Uterus (tissue), 4 donors: Measurements from ENCODE around the gene P4HB. TPM values are rescaled to one million over a fixed set of nuclear protein-coding genes. Genes with fewer than 3 reads are reported as not detected.

ENCODE experiments used
- DNase-seq, 2 donors: peaks; one replicate each; pipeline ENCODE4 v3.0.0-alpha.2; 2019 to 2020
- H3K27ac ChIP-seq, 2 donors: fragments of 200-600 bp; sonication (generic); 1 replicate in 1 of 2; 2 replicates in 1 of 2; pipeline ENCODE4 v1.5.1; 2016 to 2018
- H3K27me3 ChIP-seq, 2 donors: fragments of 200-600 bp; sonication (generic); one replicate each; pipeline ENCODE4 v1.5.1; 2018 to 2019; ENCODE audit warnings: control low read depth in 1 of 2
- H3K36me3 ChIP-seq, 2 donors: fragments of 200-600 bp; sonication (generic); one replicate each; pipeline ENCODE4 v1.5.1; 2019; ENCODE audit warnings: control low read depth in 1 of 2
- H3K4me1 ChIP-seq, 2 donors: fragments of 200-600 bp; sonication (generic); one replicate each; pipeline ENCODE4 v1.5.1; 2018 to 2019; ENCODE audit warnings: control low read depth in 1 of 2
- H3K4me3 ChIP-seq, 2 donors: fragments of 200-600 bp; sonication (generic); 1 replicate in 1 of 2; 2 replicates in 1 of 2; pipeline ENCODE4 v1.5.1; 2018 to 2019; ENCODE audit warnings: mild to moderate bottlenecking in 1 of 2
- H3K9me3 ChIP-seq, 2 donors: fragments of 200-600 bp; sonication (generic); one replicate each; pipeline ENCODE4 v1.5.1; 2019; ENCODE audit warnings: control low read depth in 1 of 2
- POLR2A ChIP-seq, 2 donors: fragments of 450-650 bp; IDR thresholded peaks; one replicate each; pipeline ENCODE4 v1.6.1; 2016; ENCODE audit warnings: antibody characterized with exemption in 2 of 2, mild to moderate bottlenecking in 1 of 2, moderate library complexity in 1 of 2
- intact Hi-C: fragments of 100-400 bp; cut with DNase I; formaldehyde crosslinking; loops from one replicate; pipeline ENCODE4 v1.15.1; 2023; ENCODE audit warnings: low total_unique reads
- total RNA-seq, 4 donors: library from RNA; depleted of rRNA in 3 of 4; stranded (reverse); fragments of >200 nt in 3 of 4; gene quantifications; one replicate each; pipeline versions ENCODE4 v1.1.0 to v1.2.4, GENCODE V29; 2014 to 2023
- TF ChIP-seq, protein P1 (sequence below), 4 experiments: fragments of 200-600 bp in 2 of 4; fragments of 450-650 bp in 2 of 4; sonication (generic) in 2 of 4; IDR thresholded peaks; one replicate each; pipeline ENCODE4 v1.5.1; 2016 to 2019; ENCODE audit warnings: antibody characterized with exemption in 4 of 4, mild to moderate bottlenecking in 2 of 4, moderate library complexity in 1 of 4
- donor health status: DM: yes; HTN: yes; CAD: no.

The P4HB gene
- total RNA-seq, 4 donors from 2014 or later, result 199 to 504 (median 304) TPM

DNA sequence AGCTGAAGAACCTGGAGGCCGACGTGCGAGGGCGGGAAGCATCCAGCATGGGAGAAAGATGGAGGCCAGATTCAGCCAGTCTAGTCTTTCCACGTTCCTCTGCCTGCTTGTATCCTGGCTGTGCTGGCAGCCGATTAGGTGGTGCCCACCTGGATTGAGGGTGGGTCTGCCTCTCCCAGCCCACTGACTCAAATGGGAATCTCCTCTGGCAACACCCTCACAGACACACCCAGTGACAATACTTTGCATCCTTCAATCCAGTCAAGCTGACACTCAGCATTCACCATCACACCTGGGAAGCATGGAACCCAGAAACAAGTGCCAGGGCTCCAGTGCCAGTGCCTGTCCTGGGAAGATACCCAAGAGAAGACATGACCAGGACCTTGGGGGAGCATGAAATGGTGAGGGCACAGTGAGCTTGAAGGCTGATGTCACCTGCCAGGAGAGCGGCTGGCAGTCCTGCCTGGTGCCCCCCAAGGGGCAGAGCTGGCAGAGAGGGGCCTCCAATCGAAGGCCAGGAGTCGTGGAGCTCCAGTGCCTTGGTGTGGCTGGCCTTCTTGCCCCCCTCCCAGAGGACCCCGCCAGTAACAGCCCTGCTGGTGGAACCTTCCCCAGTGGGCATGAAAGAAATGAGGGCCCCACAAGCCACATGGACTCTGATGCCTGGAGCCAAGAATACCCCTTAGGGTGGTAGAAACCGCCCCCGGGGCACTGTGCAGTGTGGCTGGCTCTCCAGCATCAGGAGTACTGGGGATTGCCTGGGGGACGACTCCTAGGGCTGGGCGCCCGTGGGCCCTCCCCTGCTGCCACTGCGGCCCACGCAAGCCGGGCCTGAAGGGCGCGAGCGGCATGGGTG lies 41.1 kb upstream of the P4HB start:
- Histone ChIP-seq H3K4me1 (peaks cover 0 to 16% of the 10 kb centered on the region in 2 donors), H3K36me3 (no peaks in the 10 kb centered on the region), H3K27ac (no peak overlapping the region), H3K9me3 (no peaks in the 10 kb centered on the region), H3K27me3 (no peaks in the 10 kb centered on the region), H3K4me3 (peak overlapping the region in 1 of 2 donors; percentile 15)
- TF ChIP-seq, protein P1, sequence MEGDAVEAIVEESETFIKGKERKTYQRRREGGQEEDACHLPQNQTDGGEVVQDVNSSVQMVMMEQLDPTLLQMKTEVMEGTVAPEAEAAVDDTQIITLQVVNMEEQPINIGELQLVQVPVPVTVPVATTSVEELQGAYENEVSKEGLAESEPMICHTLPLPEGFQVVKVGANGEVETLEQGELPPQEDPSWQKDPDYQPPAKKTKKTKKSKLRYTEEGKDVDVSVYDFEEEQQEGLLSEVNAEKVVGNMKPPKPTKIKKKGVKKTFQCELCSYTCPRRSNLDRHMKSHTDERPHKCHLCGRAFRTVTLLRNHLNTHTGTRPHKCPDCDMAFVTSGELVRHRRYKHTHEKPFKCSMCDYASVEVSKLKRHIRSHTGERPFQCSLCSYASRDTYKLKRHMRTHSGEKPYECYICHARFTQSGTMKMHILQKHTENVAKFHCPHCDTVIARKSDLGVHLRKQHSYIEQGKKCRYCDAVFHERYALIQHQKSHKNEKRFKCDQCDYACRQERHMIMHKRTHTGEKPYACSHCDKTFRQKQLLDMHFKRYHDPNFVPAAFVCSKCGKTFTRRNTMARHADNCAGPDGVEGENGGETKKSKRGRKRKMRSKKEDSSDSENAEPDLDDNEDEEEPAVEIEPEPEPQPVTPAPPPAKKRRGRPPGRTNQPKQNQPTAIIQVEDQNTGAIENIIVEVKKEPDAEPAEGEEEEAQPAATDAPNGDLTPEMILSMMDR (IDR thresholded peaks at IDR 0.05), result no peak
- TF ChIP-seq POLR2A (IDR thresholded peaks at IDR 0.05), result no peak
- DNase-seq, result no peak
- intact Hi-C loops, result no loop called here

DNA sequence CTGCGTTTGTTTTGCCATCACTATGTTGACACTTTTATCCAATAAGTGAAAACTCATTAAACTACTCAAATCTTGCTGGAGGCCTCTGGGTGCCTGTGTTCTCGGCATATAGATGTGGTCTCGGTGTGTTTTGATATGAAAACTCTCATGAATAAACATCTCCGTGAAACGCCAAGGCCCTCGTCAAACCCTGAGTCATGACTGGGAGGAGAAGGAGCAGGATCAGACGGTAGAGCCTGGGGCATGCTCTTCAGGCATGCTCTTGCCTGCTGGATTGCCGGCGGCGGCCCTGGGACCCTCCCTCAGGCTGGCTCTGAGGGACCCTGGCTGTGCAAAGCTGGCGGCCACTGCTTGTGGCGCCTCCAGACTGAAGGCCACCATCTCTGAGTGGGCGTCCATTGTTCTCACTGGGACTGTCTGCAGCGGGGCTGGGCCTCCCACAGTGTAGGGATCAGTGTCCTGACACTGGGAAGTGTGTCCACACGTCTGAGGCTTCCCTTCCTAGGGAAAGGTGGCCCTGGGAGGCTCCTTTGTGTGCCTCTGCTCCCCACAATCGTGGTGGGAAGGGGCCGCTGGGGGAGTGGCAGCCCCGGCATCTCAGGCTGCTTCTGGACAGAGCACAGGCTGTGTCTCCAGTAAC lies 40.0 kb upstream of the P4HB start:
- H3K4me3 ChIP-seq, result no peak overlapping the region
- no peak for DNase-seq
- H3K27ac ChIP-seq, result no peak overlapping the region
- H3K27me3 ChIP-seq, result no peaks in the 10 kb centered on the region
- TF ChIP-seq, protein P1 (IDR thresholded peaks at IDR 0.05), result no peak
- no peak for TF ChIP-seq POLR2A (IDR thresholded peaks at IDR 0.05)
- peaks cover 0 to 16% of the 10 kb centered on the region in 2 donors for H3K4me1 ChIP-seq
- intact Hi-C loops, result no loop called here
- H3K36me3 ChIP-seq, result no peaks in the 10 kb centered on the region
- H3K9me3 ChIP-seq, result no peaks in the 10 kb centered on the region

DNA sequence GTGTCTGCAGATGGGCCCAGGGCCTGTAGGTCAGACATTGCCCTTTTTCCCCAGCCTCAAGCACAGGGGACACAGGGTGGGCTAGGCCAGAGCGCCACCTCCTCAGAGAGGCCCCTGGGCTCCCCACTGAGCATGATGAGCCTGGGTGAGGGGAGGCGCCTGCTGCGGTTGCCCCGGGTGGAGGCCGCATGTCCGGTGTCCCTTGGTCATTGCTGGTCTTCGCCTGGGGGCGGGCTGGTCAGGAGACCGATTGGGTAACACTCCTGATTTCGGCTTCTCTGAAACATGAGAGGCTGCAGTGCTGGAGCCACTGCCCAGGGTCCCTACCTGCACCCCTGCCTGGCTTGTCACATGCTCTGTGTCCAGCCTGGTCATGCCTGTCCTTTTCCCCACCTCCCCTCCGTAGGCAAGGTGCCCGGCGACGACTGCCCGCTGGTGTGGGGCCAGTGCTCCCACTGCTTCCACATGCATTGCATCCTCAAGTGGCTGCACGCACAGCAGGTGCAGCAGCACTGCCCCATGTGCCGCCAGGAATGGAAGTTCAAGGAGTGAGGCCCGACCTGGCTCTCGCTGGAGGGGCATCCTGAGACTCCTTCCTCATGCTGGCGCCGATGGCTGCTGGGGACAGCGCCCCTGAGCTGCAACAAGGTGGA lies 39.3 kb upstream of the P4HB start:
- H3K9me3 ChIP-seq, result no peaks in the 10 kb centered on the region
- H3K27ac ChIP-seq, result no peak overlapping the region
- H3K4me1 ChIP-seq, result peaks cover 0 to 16% of the 10 kb centered on the region in 2 donors
- intact Hi-C loops, result no loop called here
- H3K36me3 ChIP-seq, result no peaks in the 10 kb centered on the region
- no peak overlapping the region for H3K4me3 ChIP-seq
- TF ChIP-seq, protein P1 (IDR thresholded peaks at IDR 0.05), result no peak
- no peak for DNase-seq
- H3K27me3 ChIP-seq, result no peaks in the 10 kb centered on the region

DNA sequence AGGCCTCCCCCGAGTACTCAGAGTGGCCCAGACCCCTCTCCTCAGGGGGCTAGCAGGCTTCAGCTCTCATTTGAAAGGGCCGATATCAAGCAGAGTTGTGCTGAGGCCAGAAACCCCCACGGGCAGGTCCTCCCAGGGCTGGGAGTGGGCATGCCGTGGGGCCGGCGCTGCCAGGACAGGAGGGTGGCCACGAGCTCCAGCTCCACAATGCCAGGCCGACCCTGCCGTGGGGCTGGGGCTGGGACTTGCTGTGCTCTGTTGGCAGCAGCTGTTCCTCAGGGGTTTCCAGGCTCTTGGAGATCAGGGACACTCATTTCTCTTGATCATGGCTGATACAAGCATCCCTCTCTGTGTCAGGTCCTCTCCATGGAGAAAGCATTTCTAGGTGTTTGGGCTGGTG lies 38.5 kb upstream of the P4HB start:
- Histone ChIP-seq H3K36me3 (no peaks in the 10 kb centered on the region), H3K27me3 (no peaks in the 10 kb centered on the region), H3K4me3 (no peak overlapping the region), H3K27ac (no peak overlapping the region), H3K9me3 (no peaks in the 10 kb centered on the region), H3K4me1 (peaks cover 0 to 16% of the 10 kb centered on the region in 2 donors)
- no peak for TF ChIP-seq POLR2A (IDR thresholded peaks at IDR 0.05)
- TF ChIP-seq, protein P1 (IDR thresholded peaks at IDR 0.05), result no peak
- intact Hi-C loops, result no loop called here
- DNase-seq, result no peak
